GM23338 (cell line): ENCODE data around the gene NDUFAF8. TPM values are rescaled to one million over a fixed set of nuclear protein-coding genes. Genes with fewer than 3 reads are reported as not detected.

Experiments
- ATAC-seq: fragments of 200-7000 bp; cut with Tn5 transposase; 3 replicates; pipeline ENCODE4 v1.9.1; 2020
- DNase-seq: peaks from one replicate; pipeline ENCODE4 v3.0.0-alpha.2; 2015; ENCODE audit warnings: low spot score
- H2AFZ ChIP-seq: fragments of 200-600 bp; sonication (generic); 2 replicates; pipeline ENCODE4 v1.8.0; 2016; ENCODE audit warnings: antibody characterized with exemption, mild to moderate bottlenecking, moderate library complexity
- H3F3A ChIP-seq: fragments of 200-600 bp; sonication (generic); replicated peaks from 2 replicates; pipeline ENCODE4 v1.8.0; 2017; ENCODE audit warnings: antibody characterized with exemption, mixed run types, low read depth
- H3K27ac ChIP-seq: fragments of 200-600 bp; sonication (generic); 2 replicates; pipeline ENCODE4 v1.6.1; 2016; ENCODE audit warnings: low read depth
- H3K27me3 ChIP-seq: fragments of 200-600 bp; sonication (generic); 2 replicates; pipeline ENCODE4 v1.8.0; 2016; ENCODE audit warnings: mild to moderate bottlenecking, mixed run types, moderate library complexity; ENCODE audit not compliant: insufficient read depth
- H3K36me3 ChIP-seq: fragments of 200-600 bp; sonication (generic); 2 replicates; pipeline ENCODE4 v1.8.0; 2016; ENCODE audit warnings: mild to moderate bottlenecking; ENCODE audit not compliant: insufficient read depth
- H3K4me1 ChIP-seq: fragments of 200-600 bp; sonication (generic); 2 replicates; pipeline ENCODE4 v1.8.0; 2016; ENCODE audit warnings: mild to moderate bottlenecking, moderate library complexity; ENCODE audit not compliant: insufficient read depth
- H3K4me2 ChIP-seq: fragments of 200-600 bp; sonication (generic); 2 replicates; pipeline ENCODE4 v1.7.1; 2017; ENCODE audit warnings: mixed run types
- H3K4me3 ChIP-seq: fragments of 200-600 bp; sonication (generic); 2 replicates; pipeline ENCODE4 v1.6.1; 2016; ENCODE audit warnings: mixed run types
- H3K79me2 ChIP-seq: fragments of 200-600 bp; sonication (generic); replicated peaks from 2 replicates; pipeline ENCODE4 v1.8.0; 2017; ENCODE audit warnings: mild to moderate bottlenecking; ENCODE audit not compliant: insufficient read depth
- H3K9me2 ChIP-seq: fragments of 200-600 bp; sonication (generic); 2 replicates; pipeline ENCODE4 v1.8.0; 2017; ENCODE audit not compliant: insufficient read depth
- H4K20me1 ChIP-seq: fragments of 200-600 bp; sonication (generic); replicated peaks from 2 replicates; pipeline ENCODE4 v1.8.0; 2017; ENCODE audit warnings: mild to moderate bottlenecking; ENCODE audit not compliant: insufficient read depth
- H3K27ac Mint-ChIP-seq: 2 replicates; pipeline ENCODE4 v1.8.0; 2020; ENCODE audit warnings: inconsistent platforms, mild to moderate bottlenecking, moderate library complexity, mixed read lengths
- H3K27me3 Mint-ChIP-seq: 3 replicates; pipeline ENCODE4 v1.8.0; 2022; ENCODE audit warnings: low read depth, mild to moderate bottlenecking, moderate library complexity, mixed read lengths, inconsistent platforms; ENCODE audit not compliant: insufficient read depth, poor library complexity
- H3K36me3 Mint-ChIP-seq: 3 replicates; pipeline ENCODE4 v1.8.0; 2021; ENCODE audit warnings: low read depth, mild to moderate bottlenecking, inconsistent platforms, moderate library complexity, mixed read lengths
- H3K4me1 Mint-ChIP-seq: 3 replicates; pipeline ENCODE4 v1.8.0; 2020; ENCODE audit warnings: mild to moderate bottlenecking, inconsistent platforms, mixed read lengths
- H3K4me3 Mint-ChIP-seq: 3 replicates; pipeline ENCODE4 v1.8.0; 2021; ENCODE audit warnings: moderate library complexity, mild to moderate bottlenecking, inconsistent platforms, mixed read lengths
- H3K9me3 Mint-ChIP-seq: 3 replicates; pipeline ENCODE4 v1.8.0; 2020; ENCODE audit warnings: moderate library complexity, mild to moderate bottlenecking, inconsistent platforms, mixed read lengths
- CREB1 ChIP-seq: fragments of 250-450 bp; sonication (Bioruptor Pico); IDR thresholded peaks from 2 replicates; pipeline ENCODE4 v1.5.0; 2020; ENCODE audit warnings: low read depth, mild to moderate bottlenecking, moderate library complexity
- JUNB ChIP-seq: IDR thresholded peaks from one replicate; pipeline ENCODE4 v1.6.1; 2016; ENCODE audit warnings: antibody characterized with exemption; ENCODE audit not compliant: unreplicated experiment
- NANOG ChIP-seq: IDR thresholded peaks from 2 replicates; pipeline ENCODE4 v1.6.1; 2016; ENCODE audit warnings: antibody characterized with exemption, borderline replicate concordance
- POLR2AphosphoS5 ChIP-seq: IDR thresholded peaks from 2 replicates; pipeline ENCODE4 v1.6.1; 2016; ENCODE audit warnings: antibody characterized with exemption, low read depth
- STAT1 ChIP-seq: IDR thresholded peaks from one replicate; pipeline ENCODE4 v1.6.1; 2016; ENCODE audit warnings: antibody characterized with exemption; ENCODE audit not compliant: unreplicated experiment
- ZNF114 ChIP-seq: fragments of 250-450 bp; sonication (Bioruptor Pico); IDR thresholded peaks from 2 replicates; pipeline ENCODE4 v1.5.0; 2020; ENCODE audit warnings: mild to moderate bottlenecking, moderate library complexity
- ZNF331 ChIP-seq: fragments of 250-450 bp; sonication (Bioruptor Pico); IDR thresholded peaks from 2 replicates; pipeline ENCODE4 v1.5.0; 2020; ENCODE audit warnings: low read depth, mild to moderate bottlenecking, moderate library complexity
- polyA plus RNA-seq: library from polyadenylated mRNA; unstranded; fragments of >200 nt; fragmentation: Nextera tagmentation; extraction: Ambion mirVana; gene quantifications from 2 replicates; pipeline ENCODE4 v1.2.1, GENCODE V29; 2016
- total RNA-seq: library from RNA; depleted of rRNA; stranded (reverse); fragments of >200 nt; shearing (Covaris generic); gene quantifications from 2 replicates; pipeline ENCODE4 v1.2.3, GENCODE V29; 2014
- TF ChIP-seq, protein P1 (sequence below): IDR thresholded peaks from 2 replicates; pipeline ENCODE4 v1.6.1; 2016; ENCODE audit warnings: antibody characterized with exemption
- TF ChIP-seq, protein P2 (sequence below): IDR thresholded peaks from one replicate; pipeline ENCODE4 v1.6.1; 2018; ENCODE audit warnings: antibody characterized with exemption; ENCODE audit not compliant: unreplicated experiment
- TF ChIP-seq, protein P3 (sequence below): fragments of 250-450 bp; sonication (Bioruptor Pico); IDR thresholded peaks from 2 replicates; pipeline ENCODE4 v1.5.0; 2020; ENCODE audit warnings: mild to moderate bottlenecking, moderate library complexity

Gene NDUFAF8
- total and polyA plus RNA-seq, 2 experiments from 2014 or later: 21.5 to 156 TPM

DNA sequence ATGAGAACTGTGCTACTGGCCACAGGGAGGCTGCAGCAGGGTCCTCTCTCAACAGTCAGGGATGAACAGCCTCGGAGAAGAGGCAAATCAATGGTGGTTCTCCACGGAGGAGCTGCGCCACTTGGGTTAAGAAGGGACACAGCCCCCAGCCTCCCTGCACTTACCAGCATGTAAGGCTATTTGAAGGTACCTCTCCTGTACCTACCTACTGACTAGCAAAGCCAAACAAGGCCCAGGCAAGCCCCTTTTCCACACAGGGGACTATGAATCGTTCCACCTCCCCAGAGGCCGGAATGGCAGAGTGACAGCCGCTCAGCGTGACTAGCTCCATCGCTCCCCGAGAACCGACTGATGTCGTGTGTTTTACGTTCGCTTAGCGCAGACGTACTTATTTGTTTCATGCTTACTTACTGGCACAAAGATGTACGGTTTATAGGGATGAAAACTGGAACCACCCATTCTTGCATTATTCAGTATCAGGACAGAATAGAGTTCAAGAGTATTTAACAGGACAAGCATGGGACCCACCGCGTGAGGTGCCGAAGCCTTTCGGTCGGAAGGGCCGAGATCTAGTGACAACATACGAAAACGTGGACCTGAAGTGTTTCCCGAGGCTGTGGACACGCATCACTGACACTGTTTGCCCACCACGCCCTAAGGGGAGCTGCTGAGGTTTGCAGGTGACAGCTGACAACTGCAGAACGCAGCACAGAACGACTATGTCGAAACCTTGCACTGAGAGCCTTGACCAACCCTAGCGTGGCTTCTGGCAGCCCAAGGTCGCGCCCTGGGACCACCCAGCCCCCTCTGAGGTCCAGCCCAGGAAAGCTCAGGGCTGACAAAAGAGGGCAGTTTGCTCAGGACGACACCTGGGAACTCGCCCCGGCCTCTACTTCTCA, 1.3 kb upstream of the NDUFAF8 start:
- peaks cover 17% of the 10 kb centered on the region for H3K79me2 ChIP-seq
- no peak overlapping the region for H2AFZ ChIP-seq
- TF ChIP-seq POLR2AphosphoS5 (no peak), STAT1 (no peak), JUNB (no peak)
- TF ChIP-seq, protein P1, sequence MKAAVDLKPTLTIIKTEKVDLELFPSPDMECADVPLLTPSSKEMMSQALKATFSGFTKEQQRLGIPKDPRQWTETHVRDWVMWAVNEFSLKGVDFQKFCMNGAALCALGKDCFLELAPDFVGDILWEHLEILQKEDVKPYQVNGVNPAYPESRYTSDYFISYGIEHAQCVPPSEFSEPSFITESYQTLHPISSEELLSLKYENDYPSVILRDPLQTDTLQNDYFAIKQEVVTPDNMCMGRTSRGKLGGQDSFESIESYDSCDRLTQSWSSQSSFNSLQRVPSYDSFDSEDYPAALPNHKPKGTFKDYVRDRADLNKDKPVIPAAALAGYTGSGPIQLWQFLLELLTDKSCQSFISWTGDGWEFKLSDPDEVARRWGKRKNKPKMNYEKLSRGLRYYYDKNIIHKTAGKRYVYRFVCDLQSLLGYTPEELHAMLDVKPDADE: no peak
- H3K4me2 ChIP-seq: peak overlapping the region; percentile 92
- no peaks in the 10 kb centered on the region; the same call in 1 of the 2 replicates for H4K20me1 ChIP-seq
- peaks cover 23% of the 10 kb centered on the region for H3K4me1 Mint-ChIP-seq
- H3K27ac ChIP-seq: no peak overlapping the region
- no peak for DNase-seq
- no peaks in the 10 kb centered on the region; the same call in 2 of the 3 replicates for H3K9me3 Mint-ChIP-seq
- peak overlapping the region; percentile 76 for H3K4me3 Mint-ChIP-seq
- no peak overlapping the region for H3K27ac Mint-ChIP-seq
- ATAC-seq: no peak
- H3K27me3 Mint-ChIP-seq: peaks cover 13% of the 10 kb centered on the region
- H3K9me2 ChIP-seq: no peaks in the 10 kb centered on the region
- no peaks in the 10 kb centered on the region; the same call in 1 of the 2 replicates for H3K4me1 ChIP-seq
- H3F3A ChIP-seq: peaks cover 11% of the 10 kb centered on the region; the same call in 1 of the 2 replicates
- no peaks in the 10 kb centered on the region for H3K36me3 ChIP-seq
- no peaks in the 10 kb centered on the region for H3K27me3 ChIP-seq
- H3K36me3 Mint-ChIP-seq: peaks cover 18% of the 10 kb centered on the region
- peak overlapping the region; percentile 96 for H3K4me3 ChIP-seq

DNA sequence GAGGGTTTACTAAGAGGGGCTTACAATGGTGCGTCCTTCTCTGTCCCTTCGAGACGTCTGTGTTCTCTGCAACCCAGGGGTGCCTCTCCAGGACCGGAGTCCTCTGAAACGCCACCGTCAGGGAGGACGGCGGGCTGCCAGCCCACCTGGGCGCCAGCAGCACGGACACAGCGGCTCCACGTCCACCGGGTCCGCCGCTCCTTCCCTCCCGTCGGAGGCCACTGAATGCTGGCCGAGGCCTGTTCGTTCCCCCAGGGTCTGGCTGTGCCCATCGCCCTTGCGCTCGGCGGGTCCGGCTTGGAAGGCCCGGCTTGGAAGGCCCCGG, 666 bp upstream of the NDUFAF8 start:
- Histone ChIP-seq H3K9me2 (no peaks in the 10 kb centered on the region), H3F3A (peaks cover 11% of the 10 kb centered on the region; the same call in 1 of the 2 replicates), H3K27me3 (no peaks in the 10 kb centered on the region), H3K4me3 (peak overlapping the region; percentile 96), H3K4me1 (no peaks in the 10 kb centered on the region; the same call in 1 of the 2 replicates), H3K36me3 (no peaks in the 10 kb centered on the region), H3K27ac (no peak overlapping the region), H3K79me2 (peaks cover 17% of the 10 kb centered on the region), H3K4me2 (peak overlapping the region; percentile 92), H2AFZ (no peak overlapping the region), H4K20me1 (no peaks in the 10 kb centered on the region; the same call in 1 of the 2 replicates)
- no peak overlapping the region for H3K27ac Mint-ChIP-seq
- DNase-seq (no peak), ATAC-seq (no peak)
- peaks cover 25% of the 10 kb centered on the region for H3K4me1 Mint-ChIP-seq
- H3K9me3 Mint-ChIP-seq: no peaks in the 10 kb centered on the region; the same call in 2 of the 3 replicates
- H3K27me3 Mint-ChIP-seq: peaks cover 16% of the 10 kb centered on the region
- peaks cover 18% of the 10 kb centered on the region for H3K36me3 Mint-ChIP-seq
- peak overlapping the region; percentile 76; the same call in 2 of the 3 replicates for H3K4me3 Mint-ChIP-seq
- TF ChIP-seq STAT1: no peak
- TF ChIP-seq, protein P2, sequence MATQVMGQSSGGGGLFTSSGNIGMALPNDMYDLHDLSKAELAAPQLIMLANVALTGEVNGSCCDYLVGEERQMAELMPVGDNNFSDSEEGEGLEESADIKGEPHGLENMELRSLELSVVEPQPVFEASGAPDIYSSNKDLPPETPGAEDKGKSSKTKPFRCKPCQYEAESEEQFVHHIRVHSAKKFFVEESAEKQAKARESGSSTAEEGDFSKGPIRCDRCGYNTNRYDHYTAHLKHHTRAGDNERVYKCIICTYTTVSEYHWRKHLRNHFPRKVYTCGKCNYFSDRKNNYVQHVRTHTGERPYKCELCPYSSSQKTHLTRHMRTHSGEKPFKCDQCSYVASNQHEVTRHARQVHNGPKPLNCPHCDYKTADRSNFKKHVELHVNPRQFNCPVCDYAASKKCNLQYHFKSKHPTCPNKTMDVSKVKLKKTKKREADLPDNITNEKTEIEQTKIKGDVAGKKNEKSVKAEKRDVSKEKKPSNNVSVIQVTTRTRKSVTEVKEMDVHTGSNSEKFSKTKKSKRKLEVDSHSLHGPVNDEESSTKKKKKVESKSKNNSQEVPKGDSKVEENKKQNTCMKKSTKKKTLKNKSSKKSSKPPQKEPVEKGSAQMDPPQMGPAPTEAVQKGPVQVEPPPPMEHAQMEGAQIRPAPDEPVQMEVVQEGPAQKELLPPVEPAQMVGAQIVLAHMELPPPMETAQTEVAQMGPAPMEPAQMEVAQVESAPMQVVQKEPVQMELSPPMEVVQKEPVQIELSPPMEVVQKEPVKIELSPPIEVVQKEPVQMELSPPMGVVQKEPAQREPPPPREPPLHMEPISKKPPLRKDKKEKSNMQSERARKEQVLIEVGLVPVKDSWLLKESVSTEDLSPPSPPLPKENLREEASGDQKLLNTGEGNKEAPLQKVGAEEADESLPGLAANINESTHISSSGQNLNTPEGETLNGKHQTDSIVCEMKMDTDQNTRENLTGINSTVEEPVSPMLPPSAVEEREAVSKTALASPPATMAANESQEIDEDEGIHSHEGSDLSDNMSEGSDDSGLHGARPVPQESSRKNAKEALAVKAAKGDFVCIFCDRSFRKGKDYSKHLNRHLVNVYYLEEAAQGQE: no peak
- TF ChIP-seq CREB1 (CRISPR knock-in tag): no peak
- TF ChIP-seq, protein P3, sequence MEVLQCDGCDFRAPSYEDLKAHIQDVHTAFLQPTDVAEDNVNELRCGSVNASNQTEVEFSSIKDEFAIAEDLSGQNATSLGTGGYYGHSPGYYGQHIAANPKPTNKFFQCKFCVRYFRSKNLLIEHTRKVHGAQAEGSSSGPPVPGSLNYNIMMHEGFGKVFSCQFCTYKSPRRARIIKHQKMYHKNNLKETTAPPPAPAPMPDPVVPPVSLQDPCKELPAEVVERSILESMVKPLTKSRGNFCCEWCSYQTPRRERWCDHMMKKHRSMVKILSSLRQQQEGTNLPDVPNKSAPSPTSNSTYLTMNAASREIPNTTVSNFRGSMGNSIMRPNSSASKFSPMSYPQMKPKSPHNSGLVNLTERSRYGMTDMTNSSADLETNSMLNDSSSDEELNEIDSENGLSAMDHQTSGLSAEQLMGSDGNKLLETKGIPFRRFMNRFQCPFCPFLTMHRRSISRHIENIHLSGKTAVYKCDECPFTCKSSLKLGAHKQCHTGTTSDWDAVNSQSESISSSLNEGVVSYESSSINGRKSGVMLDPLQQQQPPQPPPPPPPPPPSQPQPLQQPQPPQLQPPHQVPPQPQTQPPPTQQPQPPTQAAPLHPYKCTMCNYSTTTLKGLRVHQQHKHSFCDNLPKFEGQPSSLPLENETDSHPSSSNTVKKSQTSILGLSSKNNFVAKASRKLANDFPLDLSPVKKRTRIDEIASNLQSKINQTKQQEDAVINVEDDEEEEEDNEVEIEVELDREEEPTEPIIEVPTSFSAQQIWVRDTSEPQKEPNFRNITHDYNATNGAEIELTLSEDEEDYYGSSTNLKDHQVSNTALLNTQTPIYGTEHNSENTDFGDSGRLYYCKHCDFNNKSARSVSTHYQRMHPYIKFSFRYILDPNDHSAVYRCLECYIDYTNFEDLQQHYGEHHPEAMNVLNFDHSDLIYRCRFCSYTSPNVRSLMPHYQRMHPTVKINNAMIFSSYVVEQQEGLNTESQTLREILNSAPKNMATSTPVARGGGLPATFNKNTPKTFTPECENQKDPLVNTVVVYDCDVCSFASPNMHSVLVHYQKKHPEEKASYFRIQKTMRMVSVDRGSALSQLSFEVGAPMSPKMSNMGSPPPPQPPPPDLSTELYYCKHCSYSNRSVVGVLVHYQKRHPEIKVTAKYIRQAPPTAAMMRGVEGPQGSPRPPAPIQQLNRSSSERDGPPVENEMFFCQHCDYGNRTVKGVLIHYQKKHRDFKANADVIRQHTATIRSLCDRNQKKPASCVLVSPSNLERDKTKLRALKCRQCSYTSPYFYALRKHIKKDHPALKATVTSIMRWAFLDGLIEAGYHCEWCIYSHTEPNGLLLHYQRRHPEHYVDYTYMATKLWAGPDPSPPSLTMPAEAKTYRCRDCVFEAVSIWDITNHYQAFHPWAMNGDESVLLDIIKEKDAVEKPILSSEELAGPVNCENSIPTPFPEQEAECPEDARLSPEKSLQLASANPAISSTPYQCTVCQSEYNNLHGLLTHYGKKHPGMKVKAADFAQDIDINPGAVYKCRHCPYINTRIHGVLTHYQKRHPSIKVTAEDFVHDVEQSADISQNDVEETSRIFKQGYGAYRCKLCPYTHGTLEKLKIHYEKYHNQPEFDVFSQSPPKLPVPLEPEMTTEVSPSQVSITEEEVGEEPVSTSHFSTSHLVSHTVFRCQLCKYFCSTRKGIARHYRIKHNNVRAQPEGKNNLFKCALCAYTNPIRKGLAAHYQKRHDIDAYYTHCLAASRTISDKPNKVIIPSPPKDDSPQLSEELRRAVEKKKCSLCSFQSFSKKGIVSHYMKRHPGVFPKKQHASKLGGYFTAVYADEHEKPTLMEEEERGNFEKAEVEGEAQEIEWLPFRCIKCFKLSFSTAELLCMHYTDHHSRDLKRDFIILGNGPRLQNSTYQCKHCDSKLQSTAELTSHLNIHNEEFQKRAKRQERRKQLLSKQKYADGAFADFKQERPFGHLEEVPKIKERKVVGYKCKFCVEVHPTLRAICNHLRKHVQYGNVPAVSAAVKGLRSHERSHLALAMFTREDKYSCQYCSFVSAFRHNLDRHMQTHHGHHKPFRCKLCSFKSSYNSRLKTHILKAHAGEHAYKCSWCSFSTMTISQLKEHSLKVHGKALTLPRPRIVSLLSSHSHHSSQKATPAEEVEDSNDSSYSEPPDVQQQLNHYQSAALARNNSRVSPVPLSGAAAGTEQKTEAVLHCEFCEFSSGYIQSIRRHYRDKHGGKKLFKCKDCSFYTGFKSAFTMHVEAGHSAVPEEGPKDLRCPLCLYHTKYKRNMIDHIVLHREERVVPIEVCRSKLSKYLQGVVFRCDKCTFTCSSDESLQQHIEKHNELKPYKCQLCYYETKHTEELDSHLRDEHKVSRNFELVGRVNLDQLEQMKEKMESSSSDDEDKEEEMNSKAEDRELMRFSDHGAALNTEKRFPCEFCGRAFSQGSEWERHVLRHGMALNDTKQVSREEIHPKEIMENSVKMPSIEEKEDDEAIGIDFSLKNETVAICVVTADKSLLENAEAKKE (CRISPR knock-in tag): no peak
- no peak for TF ChIP-seq NANOG
- no peak for TF ChIP-seq ZNF114 (CRISPR knock-in tag)
- TF ChIP-seq ZNF331 (CRISPR knock-in tag): no peak
